GM12878 (cell line): ENCODE results near the gene RAC3. TPM values are rescaled to one million over a fixed set of nuclear protein-coding genes. Genes with fewer than 3 reads are reported as not detected.

Experiments used
- ATAC-seq: fragments of 200-7000 bp; cut with Tn5 transposase; 3 replicates; pipeline ENCODE4 v1.9.1; 2020; ENCODE audit warnings: mild to moderate bottlenecking, moderate library complexity
- Bru-seq: library from RNA; stranded (reverse); fragments of 400-500 nt; gene quantifications from one replicate; lab custom pipeline; 2021; lab: Mats Ljungman, UMichigan
- BruChase-seq, 2 experiments: library from RNA; stranded (reverse); fragments of 400-500 nt; gene quantifications; one replicate each; lab custom pipeline; 2021; lab: Mats Ljungman, UMichigan
- BruUV-seq: library from RNA; stranded (reverse); fragments of 400-500 nt; replicated peaks from 2 replicates; lab custom pipeline; 2021; lab: Mats Ljungman, UMichigan
- CTCF ChIA-PET: fragments of 300-600 bp; sonication (Branson Sonifier 250); formaldehyde crosslinking; extraction: SDS; loops from one replicate; lab custom pipeline; 2021; ENCODE audit warnings: inconsistent platforms; lab: Yijun Ruan, JAX
- POLR2A ChIA-PET: fragments of 350-600 bp; formaldehyde crosslinking; extraction: SDS; loops from one replicate; lab custom pipeline; 2021; ENCODE audit warnings: inconsistent platforms; lab: Charles Lee
- RAD21 ChIA-PET: fragments of 300-600 bp; sonication (Branson Sonifier 250); formaldehyde crosslinking; loops from one replicate; lab custom pipeline; 2023; ENCODE audit warnings: antibody characterized with exemption; ENCODE audit not compliant: unreplicated experiment; lab: Charles Lee
- SMC1A ChIA-PET: fragments of 300-600 bp; sonication (Branson Sonifier 250); formaldehyde crosslinking; loops from one replicate; lab custom pipeline; 2023; ENCODE audit not compliant: unreplicated experiment, uncharacterized antibody; lab: Charles Lee
- DNase-seq: peaks from one replicate; pipeline ENCODE4 v3.0.0-alpha.2; 2011; ENCODE audit warnings: low read depth, low spot score
- FAIRE-seq: peaks from 3 replicates; lab custom pipeline; 2011; peaks lifted over from hg19 to GRCh38; lab: Jason Lieb, UNC
- H2AFZ ChIP-seq: 2 replicates; pipeline ENCODE4 v1.6.0; 2011; ENCODE audit warnings: low read depth, low read length, control low read depth; ENCODE audit not compliant: control insufficient read depth
- H3K27ac ChIP-seq: 2 replicates; pipeline ENCODE4 v1.5.1; 2011; ENCODE audit warnings: control low read depth; ENCODE audit not compliant: control insufficient read depth, insufficient read depth
- H3K27me3 ChIP-seq, 2 experiments: replicated peaks in 1 of 2; 2 replicates each; pipeline versions ENCODE4 v1.6.0 to v1.6.1; 2011; ENCODE audit warnings: low read length in 1 of 2; ENCODE audit not compliant: control insufficient read depth in 2 of 2, insufficient read depth in 2 of 2
- H3K36me3 ChIP-seq, 2 experiments: 2 replicates each; pipeline ENCODE4 v1.5.1; 2011; ENCODE audit warnings: low read length in 1 of 2; ENCODE audit not compliant: control insufficient read depth in 2 of 2, insufficient read depth in 2 of 2
- H3K4me1 ChIP-seq: 2 replicates; pipeline ENCODE4 v1.6.1; 2011; ENCODE audit warnings: mild to moderate bottlenecking, low read length, moderate library complexity, mixed read lengths; ENCODE audit not compliant: control insufficient read depth, insufficient read depth
- H3K4me2 ChIP-seq: 2 replicates; pipeline ENCODE4 v1.6.0; 2011; ENCODE audit warnings: control low read depth; ENCODE audit not compliant: control insufficient read depth, insufficient read depth
- H3K4me3 ChIP-seq: fragments of 200-600 bp; sonication (generic); 2 replicates; pipeline ENCODE4 v1.5.1; 2016
- H3K79me2 ChIP-seq: 2 replicates; pipeline ENCODE4 v1.6.0; 2011; ENCODE audit warnings: low read length; ENCODE audit not compliant: control insufficient read depth, insufficient read depth
- H3K9ac ChIP-seq: 2 replicates; pipeline ENCODE4 v1.8.0; 2011; ENCODE audit warnings: low read length, control low read depth, mixed read lengths; ENCODE audit not compliant: control insufficient read depth, insufficient read depth
- H3K9me3 ChIP-seq: replicated peaks from 3 replicates; pipeline ENCODE4 v1.5.1; 2011; ENCODE audit warnings: mild to moderate bottlenecking, low read length; ENCODE audit not compliant: control insufficient read depth, insufficient read depth
- H4K20me1 ChIP-seq: 2 replicates; pipeline ENCODE4 v1.6.0; 2011; ENCODE audit not compliant: control insufficient read depth, insufficient read depth
- JUND ChIP-seq: IDR thresholded peaks from 2 replicates; pipeline ENCODE4 v1.6.1; 2012; ENCODE audit warnings: low read depth, mild to moderate bottlenecking, low read length, improper control_type of control experiment, moderate library complexity
- SRF ChIP-seq, 2 experiments: IDR thresholded peaks; 2 replicates each; pipeline ENCODE4 v1.6.1; 2011; ENCODE audit warnings: low read depth in 2 of 2, low read length in 2 of 2, mild to moderate bottlenecking in 1 of 2, moderate library complexity in 1 of 2
- WGBS: methylation state at CpG from one replicate; pipeline ENCODE4 v1.1.6; 2016; ENCODE audit warnings: low lambda C conversion rate; ENCODE audit not compliant: insufficient replicate concordance, insufficient coverage; ENCODE audit errors: missing lambda C conversion rate; 5-methylcytosine and 5-hydroxymethylcytosine counted together
- in situ Hi-C: fragments of 300-500 bp; cut with MboI; formaldehyde crosslinking; loops from 9 replicates; pipeline ENCODE4 v1.14.3; 2018; ENCODE audit warnings: mixed read lengths
- intact Hi-C: fragments of 100-400 bp; cut with micrococcal nuclease; formaldehyde crosslinking; loops from one replicate; pipeline ENCODE4 v1.14.2; 2022; ENCODE audit not compliant: unreplicated experiment
- long read RNA-seq, 2 experiments: library from polyadenylated mRNA; unstranded; transcript quantifications; one replicate each; pipeline ENCODE4 v2.0.0, GENCODE V29; 2019 to 2020
- polyA minus RNA-seq, 3 experiments: library from RNA; depleted of rRNA, polyadenylated mRNA; stranded (reverse); fragments of >200 nt; gene quantifications; 2 replicates each; pipeline ENCODE4 v1.2.3, GENCODE V29; 2011
- polyA plus RNA-seq, 11 experiments: library from polyadenylated mRNA; depleted of rRNA in 4 of 11; unstranded in 6 of 11; stranded (reverse) in 5 of 11; fragments of >200 nt; fragmentation: Nextera tagmentation in 4 of 11; fragmentation: Illumina TruSeq in 1 of 11; extraction: Ambion mirVana in 4 of 11; extraction: Trizol in 1 of 11; gene quantifications; 1 replicate in 1 of 11; 2 replicates in 10 of 11; pipeline versions ENCODE4 v1.2.1 to v1.2.3, GENCODE V29; 2011 to 2016; ENCODE audit warnings: inconsistent platforms in 2 of 11, missing spikeins in 2 of 11, low read depth in 1 of 11
- total RNA-seq, 4 experiments: library from RNA; depleted of rRNA in 3 of 4; stranded (reverse); fragments of >200 nt in 3 of 4; fragmentation: Illumina TruSeq in 1 of 4; extraction: Trizol in 1 of 4; gene quantifications; 2 replicates each; pipeline versions ENCODE4 v1.2.1 to v1.2.3, GENCODE V29; 2013 to 2021

RAC3 gene
- total RNA-seq (2013; cell fraction: nucleolus; rRNA removed) = 2.7 and 4.9 TPM in 2 replicates
- 23.5 and 29.8 TPM in 2 replicates for total RNA-seq (2014; rRNA removed)
- 9.0 and 9.2 TPM in 2 replicates for total RNA-seq (2014; rRNA removed; fragmentation: Illumina TruSeq; extraction: Trizol)
- 14.6 and 16.2 TPM in 2 replicates for total RNA-seq (2021)
- polyA plus RNA-seq (2011; ENCODE audit: low read depth) = 0.71 TPM
- 1.2 and 4.2 TPM in 2 replicates for polyA plus RNA-seq (2011; rRNA removed)
- 4.7 and 7.5 TPM in 2 replicates for polyA plus RNA-seq (2011; cell fraction: cytosol; rRNA removed)
- 33.2 and 47.4 TPM in 2 replicates for polyA plus RNA-seq (2011; cell fraction: nucleus; rRNA removed)
- 3.4 and 4.9 TPM in 2 replicates for polyA plus RNA-seq (2012)
- polyA plus RNA-seq (2014; fragmentation: Illumina TruSeq; extraction: Trizol) = 2.8 and 9.8 TPM in 2 replicates
- polyA plus RNA-seq (2014; fragmentation: Nextera tagmentation; extraction: Ambion mirVana) = under 1 TPM; 0.11 to 0.16 TPM
- 32.9 and 39.8 TPM in 2 replicates for polyA plus RNA-seq (2014; rRNA removed)
- polyA plus RNA-seq (2016; fragmentation: Nextera tagmentation; extraction: Ambion mirVana) = 1 to 10 TPM; 1.7 TPM
- polyA minus RNA-seq (2011; rRNA and poly(A)+ RNA removed) = 0.44 and 1.0 TPM in 2 replicates
- polyA minus RNA-seq (2011; cell fraction: cytosol; rRNA and poly(A)+ RNA removed) = 3.1 TPM in 1 of 2 replicates, not detected in the other
- 2.3 and 4.8 TPM in 2 replicates for polyA minus RNA-seq (2011; cell fraction: nucleus; rRNA and poly(A)+ RNA removed)
- percentile 39 among the genes with signal in this experiment for Bru-seq, nascent RNA
- BruChase-seq, experiment 1, labeled RNA remaining after a 6-hour chase = percentile 49 among the genes with signal in this experiment
- BruChase-seq, experiment 2, labeled RNA remaining after a 2-hour chase = percentile 41 among the genes with signal in this experiment
- long read RNA-seq, experiment 1 = 0 reads
- long read RNA-seq, experiment 2 = 0 reads

GRCh38 chr17:82031303-82031884, at the start of gene RAC3:
TSS of gene RAC3 (plus strand) at chr17:82031678. CDS start at chr17:82031762, 84 bp downstream.
- 1% methylated on average over 20 of the region's 96 CpGs for WGBS
- TF ChIP-seq SRF (IDR thresholded peaks at IDR 0.05; ENCODE audit: low read depth in 2 of 2, low read length in 2 of 2) (peak in 1 of 2 experiments; percentile 66; a peak in 1 of 4 replicates), JUND (no peak)
- Histone ChIP-seq H3K4me3 (peak within 1 kb of the TSS; percentile 65; the same call in 1 of the 2 replicates), H3K4me1 (peaks cover under 1% of the 10 kb centered on the region), H2AFZ (peak within 1 kb of the TSS; percentile 73), H4K20me1 (no peaks in the 10 kb centered on the region), H3K27ac (no peak within 1 kb of the TSS), H3K9ac (peak within 1 kb of the TSS; percentile 20; the same call in 1 of the 2 replicates), H3K27me3 (no peaks in the 10 kb centered on the region), H3K36me3 (no peaks in the 10 kb centered on the region; a peak in 2 of 4 replicates), H3K4me2 (peak within 1 kb of the TSS; percentile 94), H3K9me3 (no peaks in the 10 kb centered on the region), H3K79me2 (peaks cover under 1% of the 10 kb centered on the region; the same call in 1 of the 2 replicates)
- ChIA-PET POLR2A (no interaction called here), CTCF (interaction anchor here (0.6 to 2.3 kb wide), 4 partner anchors 68 to 315 kb away, joined by 3 to 11 read pairs (median 3); no protein-coding TSS in a partner anchor), RAD21 (interaction anchor here (0.6 to 1.6 kb wide), 2 partner anchors 44 to 72 kb away, joined by 3 to 5 read pairs; no protein-coding TSS in a partner anchor), SMC1A (interaction anchor here (2.5 kb wide), 1 partner anchor 123 kb away, joined by 13 read pairs; no protein-coding TSS in a partner anchor)
- no peak for FAIRE-seq
- in situ Hi-C loops (no loop called here), intact Hi-C loops (no loop called here)
- DNase-seq = no peak
- peak; percentile 48 for ATAC-seq
- BruUV-seq = no TSS peak
